Measurements from ENCODE around the gene KIF15. TPM values are rescaled to one million over a fixed set of nuclear protein-coding genes. Genes with fewer than 3 reads are reported as not detected.

The KIF15 gene
- total RNA-seq, 4 donors from 2014 or later = 1.1 to 4.8 (median 2.1) TPM

GRCh38 chr3:44865272-44866035, 103.9 kb downstream of the KIF15 start:
- TF ChIP-seq POLR2AphosphoS5 (IDR thresholded peaks at IDR 0.05) (no peak), POLR2A (IDR thresholded peaks at IDR 0.05) (no peak), EP300 (IDR thresholded peaks at IDR 0.05) (no peak), CTCF (IDR thresholded peaks at IDR 0.05) (no peak)
- Histone ChIP-seq H3K9me3 (no peaks in the 10 kb centered on the region), H3K36me3 (no peaks in the 10 kb centered on the region), H3K27ac (no peak overlapping the region), H3K27me3 (no peaks in the 10 kb centered on the region), H3K4me3 (no peak overlapping the region), H3K4me1 (peaks cover 19% of the 10 kb centered on the region)
- WGBS = 89% methylated on average over 7 of the region's 7 CpGs
- no peak for DNase-seq (ENCODE audit: low spot score in 2 of 2)

- WGBS = 95% methylated on average over 7 of the region's 7 CpGs
- H3K27ac ChIP-seq = no peak overlapping the region
- H3K9me3 ChIP-seq = no peaks in the 10 kb centered on the region
- H3K4me1 ChIP-seq = peaks cover 8% of the 10 kb centered on the region
- H3K4me3 ChIP-seq = no peak overlapping the region
- TF ChIP-seq POLR2AphosphoS5 (IDR thresholded peaks at IDR 0.05) (no peak), EP300 (IDR thresholded peaks at IDR 0.05) (no peak), CTCF (IDR thresholded peaks at IDR 0.05) (no peak), POLR2A (IDR thresholded peaks at IDR 0.05) (no peak)
- no peaks in the 10 kb centered on the region for H3K27me3 ChIP-seq
- no peaks in the 10 kb centered on the region for H3K36me3 ChIP-seq
- no peak for DNase-seq (ENCODE audit: low spot score in 2 of 2)
Observed at GRCh38 chr3:44867421-44868111, 106.0 kb downstream of the KIF15 start.

- no peaks in the 10 kb centered on the region for H3K36me3 ChIP-seq
- WGBS = 83% methylated on average over 8 of the region's 8 CpGs
- H3K27me3 ChIP-seq = no peaks in the 10 kb centered on the region
- H3K9me3 ChIP-seq = no peaks in the 10 kb centered on the region
- H3K4me3 ChIP-seq = no peak overlapping the region
- TF ChIP-seq POLR2A (IDR thresholded peaks at IDR 0.05) (no peak), EP300 (IDR thresholded peaks at IDR 0.05) (no peak), POLR2AphosphoS5 (IDR thresholded peaks at IDR 0.05) (no peak), CTCF (IDR thresholded peaks at IDR 0.05) (no peak)
- no peak overlapping the region for H3K27ac ChIP-seq
- DNase-seq (ENCODE audit: low spot score in 2 of 2) = peak in 1 of 2 donors; percentile 41
- no peaks in the 10 kb centered on the region for H3K4me1 ChIP-seq
Observed at GRCh38 chr3:44870375-44871061, 108.9 kb downstream of the KIF15 start.

- DNase-seq (ENCODE audit: low spot score in 2 of 2) = no peak
- no peak for TF ChIP-seq CTCF (IDR thresholded peaks at IDR 0.05)
- TF ChIP-seq POLR2A (IDR thresholded peaks at IDR 0.05) = no peak
- TF ChIP-seq EP300 (IDR thresholded peaks at IDR 0.05) = no peak
- TF ChIP-seq POLR2AphosphoS5 (IDR thresholded peaks at IDR 0.05) = no peak
- Histone ChIP-seq H3K27ac (no peak within 1 kb of the TSS), H3K36me3 (no peaks in the 10 kb centered on the region), H3K9me3 (no peaks in the 10 kb centered on the region), H3K4me3 (no peak within 1 kb of the TSS), H3K27me3 (no peaks in the 10 kb centered on the region), H3K4me1 (no peaks in the 10 kb centered on the region)
- WGBS = 87% methylated on average over 5 of the region's 5 CpGs
Observed at GRCh38 chr3:44874308-44874707, 112.7 kb downstream of the KIF15 start, which contains the start of gene TGM4. Gene TGM4, plus strand, starts transcription at chr3:44874608. Its CDS starts 71 bp downstream, at chr3:44874679.

- no peak for TF ChIP-seq POLR2AphosphoS5 (IDR thresholded peaks at IDR 0.05)
- no peak for TF ChIP-seq POLR2A (IDR thresholded peaks at IDR 0.05)
- TF ChIP-seq EP300 (IDR thresholded peaks at IDR 0.05) = no peak
- no peak for TF ChIP-seq CTCF (IDR thresholded peaks at IDR 0.05)
- Histone ChIP-seq H3K27me3 (no peaks in the 10 kb centered on the region), H3K4me1 (no peaks in the 10 kb centered on the region), H3K36me3 (no peaks in the 10 kb centered on the region), H3K4me3 (no peak overlapping the region), H3K27ac (no peak overlapping the region), H3K9me3 (no peaks in the 10 kb centered on the region)
- DNase-seq (ENCODE audit: low spot score in 2 of 2) = peak in 1 of 2 donors; percentile 3
- WGBS = 88% methylated on average over 3 of the region's 3 CpGs
Observed at GRCh38 chr3:44875596-44875995, 114.0 kb downstream of the KIF15 start.

Data from suprapubic skin (tissue), 4 donors.